H1 (cell line): Measurements from ENCODE around the gene ZNF831.

ENCODE experiments used
- ATF3 ChIP-seq: IDR thresholded peaks from 2 replicates; pipeline ENCODE4 v1.6.1; 2011; ENCODE audit warnings: low read depth, mild to moderate bottlenecking, low read length; ENCODE audit not compliant: insufficient read depth
- CTBP2 ChIP-seq: IDR thresholded peaks from 2 replicates; pipeline ENCODE4 v1.7.0; 2011; ENCODE audit warnings: borderline replicate concordance, mild to moderate bottlenecking, moderate library complexity, mixed read lengths, low read length; ENCODE audit not compliant: insufficient read depth, insufficient read length
- CTCF ChIP-seq, 3 experiments: IDR thresholded peaks; 1 replicate in 2 of 3; 2 replicates in 1 of 3; pipeline versions ENCODE4 v1.5.1 to v1.6.1; 2011; ENCODE audit warnings: low read length in 3 of 3, mild to moderate bottlenecking in 3 of 3, inconsistent platforms in 2 of 3, low read depth in 1 of 3, moderate library complexity in 1 of 3; ENCODE audit not compliant: insufficient read depth in 1 of 3; ENCODE audit errors: control extremely low read depth in 1 of 3
- EZH2 ChIP-seq: fragments of 200-600 bp; sonication (generic); IDR thresholded peaks from 2 replicates; pipeline ENCODE4 v1.7.1; 2012; ENCODE audit warnings: low read depth, mild to moderate bottlenecking, moderate library complexity, low read length, inconsistent platforms; ENCODE audit not compliant: severe bottlenecking
- KDM1A ChIP-seq: fragments of 200-600, 300-600 bp; sonication (generic); IDR thresholded peaks from 2 replicates; pipeline ENCODE4 v1.7.1; 2016; ENCODE audit warnings: mild to moderate bottlenecking, low read length, borderline replicate concordance
- POLR2A ChIP-seq, 2 experiments: IDR thresholded peaks; 1 replicate in 1 of 2; 2 replicates in 1 of 2; pipeline ENCODE4 v1.6.1; 2011; ENCODE audit warnings: low read depth in 2 of 2, low read length in 2 of 2, mild to moderate bottlenecking in 2 of 2; ENCODE audit errors: control extremely low read depth in 1 of 2
- POLR2AphosphoS5 ChIP-seq: IDR thresholded peaks from 2 replicates; pipeline ENCODE4 v1.6.1; 2011; ENCODE audit warnings: low read depth, low read length
- RFX5 ChIP-seq: IDR thresholded peaks from 2 replicates; pipeline ENCODE4 v1.6.1; 2011; ENCODE audit warnings: low read depth, low read length, improper control_type of control experiment, borderline replicate concordance
- RNF2 ChIP-seq: fragments of 200-900, 300-1000 bp; sonication (generic); IDR thresholded peaks from 2 replicates; pipeline ENCODE4 v1.7.1; 2016; ENCODE audit warnings: borderline replicate concordance, low read depth, mild to moderate bottlenecking, antibody characterized with exemption, low read length; ENCODE audit not compliant: poor library complexity, severe bottlenecking; ENCODE audit errors: missing control alignments
- SRF ChIP-seq: IDR thresholded peaks from 2 replicates; pipeline ENCODE4 v1.6.1; 2011; ENCODE audit warnings: mild to moderate bottlenecking, low read depth, low read length, moderate library complexity
- USF2 ChIP-seq: IDR thresholded peaks from 2 replicates; pipeline ENCODE4 v1.6.1; 2011; ENCODE audit warnings: low read length, improper control_type of control experiment

- no peak for TF ChIP-seq CTCF (IDR thresholded peaks at IDR 0.05; ENCODE audit: control extremely low read depth in 1 of 3, insufficient read depth in 1 of 3, low read depth in 1 of 3, low read length in 3 of 3)
- TF ChIP-seq POLR2A (IDR thresholded peaks at IDR 0.05; ENCODE audit: control extremely low read depth in 1 of 2, low read depth in 2 of 2, low read length in 2 of 2): no peak
- TF ChIP-seq RNF2: no peak
- no peak for TF ChIP-seq USF2
- TF ChIP-seq CTBP2: no peak
- TF ChIP-seq KDM1A: no peak
- no peak for TF ChIP-seq EZH2
- TF ChIP-seq POLR2AphosphoS5: no peak
- no peak for TF ChIP-seq ATF3
- TF ChIP-seq SRF: no peak
- TF ChIP-seq RFX5: no peak
Measured at GRCh38 chr20:59134182-59134581, 29.4 kb upstream of the ZNF831 start.
